ENCODE measurements around the gene COQ9.

Gene COQ9

GRCh38 chr16:57416084-57416483, 31.2 kb upstream of the COQ9 start:
- TF ChIP-seq CSRNP3 (CRISPR knock-in tag; IDR thresholded peaks at IDR 0.05) (no peak), ZFP3 (CRISPR knock-in tag; IDR thresholded peaks at IDR 0.05) (no peak), PATZ1 (CRISPR knock-in tag; IDR thresholded peaks at IDR 0.05; ENCODE audit: borderline replicate concordance) (no peak), ZNF565 (CRISPR knock-in tag; conservative IDR thresholded peaks at IDR 0.05; ENCODE audit: low read depth) (no peak), CREB5 (CRISPR knock-in tag; IDR thresholded peaks at IDR 0.05; ENCODE audit: low read depth) (no peak), ZNF70 (CRISPR knock-in tag; IDR thresholded peaks at IDR 0.05) (no peak), TOX (CRISPR knock-in tag; IDR thresholded peaks at IDR 0.05; ENCODE audit: borderline replicate concordance) (no peak), ISL1 (CRISPR knock-in tag; IDR thresholded peaks at IDR 0.05) (no peak)
- no peak for ATAC-seq

- no peak for TF ChIP-seq TOX (CRISPR knock-in tag; IDR thresholded peaks at IDR 0.05; ENCODE audit: borderline replicate concordance)
- TF ChIP-seq TSHZ2 (CRISPR knock-in tag; IDR thresholded peaks at IDR 0.05) = no peak
- ATAC-seq = no peak
These were observed 27.8 kb upstream of the COQ9 start for GRCh38 chr16:57419506-57419905.

- peak; percentile 82 for ATAC-seq
- TF ChIP-seq CSDC2 (CRISPR knock-in tag; IDR thresholded peaks at IDR 0.05) (no peak), ZNF565 (CRISPR knock-in tag; conservative IDR thresholded peaks at IDR 0.05; ENCODE audit: low read depth) (no peak), ZNF8 (CRISPR knock-in tag; IDR thresholded peaks at IDR 0.05) (no peak), ZC3H10 (CRISPR knock-in tag; IDR thresholded peaks at IDR 0.05) (no peak), SNAI2 (CRISPR knock-in tag; IDR thresholded peaks at IDR 0.05) (no peak), ESRRG (CRISPR knock-in tag; IDR thresholded peaks at IDR 0.05) (no peak), ISL1 (CRISPR knock-in tag; IDR thresholded peaks at IDR 0.05) (no peak), ZNF70 (CRISPR knock-in tag; IDR thresholded peaks at IDR 0.05) (no peak), ZFP3 (CRISPR knock-in tag; IDR thresholded peaks at IDR 0.05) (no peak), CSRNP3 (CRISPR knock-in tag; IDR thresholded peaks at IDR 0.05) (no peak), ZFP30 (CRISPR knock-in tag; IDR thresholded peaks at IDR 0.05) (no peak), PPARA (CRISPR knock-in tag; IDR thresholded peaks at IDR 0.05; ENCODE audit: borderline replicate concordance) (no peak), CREB5 (CRISPR knock-in tag; IDR thresholded peaks at IDR 0.05; ENCODE audit: low read depth) (no peak), POU6F1 (CRISPR knock-in tag; IDR thresholded peaks at IDR 0.05; ENCODE audit: borderline replicate concordance, low read depth) (no peak), ARNTL (CRISPR knock-in tag; IDR thresholded peaks at IDR 0.05; ENCODE audit: borderline replicate concordance, low read depth) (no peak), TSHZ2 (CRISPR knock-in tag; IDR thresholded peaks at IDR 0.05) (no peak)
These were observed 25.0 kb upstream of the COQ9 start for GRCh38 chr16:57422026-57422944.

Data from SK-N-SH treated with all-trans-retinoic acid at 6 μM for 48 hours (cell line).